Hepatocyte (in vitro differentiated cells): ENCODE measurements around the gene MMP12.

ENCODE experiments used
- CTCF ChIP-seq: fragments of 200-600 bp; sonication (generic); IDR thresholded peaks from 2 replicates; pipeline ENCODE4 v1.5.1; 2016; ENCODE audit warnings: antibody characterized with exemption, mild to moderate bottlenecking; ENCODE audit not compliant: poor library complexity
- EZH2 ChIP-seq: fragments of 200-600 bp; sonication (generic); IDR thresholded peaks from 2 replicates; pipeline ENCODE4 v1.6.1; 2016; ENCODE audit warnings: antibody characterized with exemption, mild to moderate bottlenecking, borderline replicate concordance
- EZH2phosphoT487 ChIP-seq: fragments of 200-600 bp; sonication (generic); IDR thresholded peaks from one replicate; pipeline ENCODE4 v1.6.1; 2018; ENCODE audit warnings: antibody characterized with exemption, mild to moderate bottlenecking, low read depth, moderate library complexity; ENCODE audit not compliant: unreplicated experiment, severe bottlenecking

- TF ChIP-seq CTCF: no peak
- no peak for TF ChIP-seq EZH2
- TF ChIP-seq EZH2phosphoT487: no peak
Measured at GRCh38 chr11:102833731-102834130, 41.1 kb downstream of the MMP12 start.
